ENCODE data around the gene LIMCH1.

Gene LIMCH1

DNA sequence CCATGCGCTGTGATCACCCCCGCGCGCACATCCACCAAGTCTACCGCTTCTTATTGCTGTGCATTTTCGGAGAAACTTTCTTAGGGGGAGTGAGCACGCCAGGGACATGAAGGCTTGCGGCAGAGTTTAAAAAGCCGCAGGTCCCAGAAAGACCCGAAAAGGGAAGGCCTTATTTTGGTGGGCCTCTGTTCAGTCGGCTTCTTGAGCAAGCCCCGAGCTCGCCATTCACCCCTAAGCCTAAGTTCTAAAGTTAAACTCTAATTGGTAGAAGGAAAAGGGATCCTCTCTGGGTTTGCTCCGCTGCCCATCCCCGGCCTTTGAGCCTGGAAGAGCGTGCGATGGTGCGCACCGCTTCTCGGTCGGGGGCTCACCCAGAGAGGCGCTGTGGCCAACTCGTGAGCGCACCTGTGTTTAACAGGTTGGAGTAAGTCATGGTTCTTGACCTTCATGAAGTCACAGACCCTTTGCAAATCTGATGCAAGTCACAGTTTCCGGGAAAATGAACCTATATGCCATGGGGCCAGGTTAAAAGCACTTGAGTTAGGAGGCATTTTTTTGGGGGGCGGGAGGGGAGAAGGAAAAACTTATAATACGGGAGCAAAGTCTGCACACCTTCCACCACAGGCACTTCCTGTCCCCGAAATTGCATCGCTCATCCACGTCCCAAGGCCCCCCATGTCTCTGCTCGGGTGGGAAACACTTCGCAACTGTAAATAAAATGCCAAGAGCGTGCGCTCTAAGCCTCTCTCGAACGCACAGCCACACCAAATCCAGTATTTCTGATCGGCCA, 208.7 kb downstream of the LIMCH1 start:
- peaks cover 5 to 92% of the 10 kb centered on the region in 2 donors for H3K27me3 ChIP-seq
- H3K4me1 ChIP-seq: peaks cover 0 to 33% (median 12%) of the 10 kb centered on the region in 4 donors
- no peak for DNase-seq
- intact Hi-C loops (cut with DNase I; ENCODE audit: low total_unique reads): no loop called here
- H3K9me3 ChIP-seq: peaks cover 0 to 9% (median 5%) of the 10 kb centered on the region in 3 donors
- TF ChIP-seq, protein P1, sequence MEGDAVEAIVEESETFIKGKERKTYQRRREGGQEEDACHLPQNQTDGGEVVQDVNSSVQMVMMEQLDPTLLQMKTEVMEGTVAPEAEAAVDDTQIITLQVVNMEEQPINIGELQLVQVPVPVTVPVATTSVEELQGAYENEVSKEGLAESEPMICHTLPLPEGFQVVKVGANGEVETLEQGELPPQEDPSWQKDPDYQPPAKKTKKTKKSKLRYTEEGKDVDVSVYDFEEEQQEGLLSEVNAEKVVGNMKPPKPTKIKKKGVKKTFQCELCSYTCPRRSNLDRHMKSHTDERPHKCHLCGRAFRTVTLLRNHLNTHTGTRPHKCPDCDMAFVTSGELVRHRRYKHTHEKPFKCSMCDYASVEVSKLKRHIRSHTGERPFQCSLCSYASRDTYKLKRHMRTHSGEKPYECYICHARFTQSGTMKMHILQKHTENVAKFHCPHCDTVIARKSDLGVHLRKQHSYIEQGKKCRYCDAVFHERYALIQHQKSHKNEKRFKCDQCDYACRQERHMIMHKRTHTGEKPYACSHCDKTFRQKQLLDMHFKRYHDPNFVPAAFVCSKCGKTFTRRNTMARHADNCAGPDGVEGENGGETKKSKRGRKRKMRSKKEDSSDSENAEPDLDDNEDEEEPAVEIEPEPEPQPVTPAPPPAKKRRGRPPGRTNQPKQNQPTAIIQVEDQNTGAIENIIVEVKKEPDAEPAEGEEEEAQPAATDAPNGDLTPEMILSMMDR (IDR thresholded peaks at IDR 0.05): no peak
- H3K36me3 ChIP-seq: no peaks in the 10 kb centered on the region
- no peak overlapping the region for H3K4me3 ChIP-seq
- no peak overlapping the region for H3K27ac ChIP-seq

DNA sequence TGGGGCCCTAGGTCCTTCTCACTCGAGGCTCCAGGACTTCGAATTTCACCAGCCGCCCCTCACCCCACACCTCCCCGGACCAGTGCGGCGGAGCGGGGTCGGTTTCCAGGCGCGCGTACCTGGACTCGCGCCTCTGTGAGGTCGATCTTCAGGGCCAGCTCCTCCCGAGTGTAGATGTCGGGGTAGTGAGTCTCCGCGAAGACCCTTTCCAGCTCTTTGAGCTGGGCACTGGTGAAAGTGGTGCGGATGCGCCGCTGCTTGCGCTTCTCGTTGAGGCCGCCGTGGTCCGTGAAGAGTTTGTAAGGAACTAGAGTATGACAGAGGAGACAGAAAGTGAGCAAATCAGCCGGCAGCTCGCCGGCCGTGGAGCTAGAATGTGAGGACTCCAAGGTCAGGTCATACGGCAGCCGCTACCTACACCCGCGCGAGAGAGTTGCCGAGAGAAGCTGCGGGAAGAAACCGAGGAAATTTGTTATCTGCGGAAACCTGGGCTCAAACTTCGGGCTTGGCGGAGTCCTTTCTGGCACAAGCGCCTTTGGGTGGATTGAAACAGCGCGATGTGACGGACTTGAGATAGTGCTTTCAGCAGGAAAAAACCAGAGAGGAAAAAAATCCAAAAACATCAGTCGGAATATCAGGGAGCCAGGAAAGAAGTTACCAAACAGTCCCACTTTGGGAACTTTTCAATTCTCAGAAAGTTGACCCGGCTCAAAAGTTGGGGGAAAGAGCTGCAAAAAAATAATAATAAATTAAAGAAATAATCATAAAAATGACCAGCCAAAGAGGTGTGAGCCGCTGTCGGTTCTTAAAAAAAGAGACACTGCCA, 209.5 kb downstream of the LIMCH1 start:
- intact Hi-C loops (cut with DNase I; ENCODE audit: low total_unique reads): no loop called here
- no peaks in the 10 kb centered on the region for H3K36me3 ChIP-seq
- H3K27me3 ChIP-seq: peaks cover 5 to 90% of the 10 kb centered on the region in 2 donors
- H3K4me3 ChIP-seq: no peak overlapping the region
- DNase-seq: no peak
- peaks cover 0 to 35% (median 14%) of the 10 kb centered on the region in 4 donors for H3K4me1 ChIP-seq
- no peak overlapping the region for H3K27ac ChIP-seq
- H3K9me3 ChIP-seq: peaks cover 0 to 9% (median 5%) of the 10 kb centered on the region in 3 donors
- TF ChIP-seq, protein P1 (IDR thresholded peaks at IDR 0.05): no peak

DNA sequence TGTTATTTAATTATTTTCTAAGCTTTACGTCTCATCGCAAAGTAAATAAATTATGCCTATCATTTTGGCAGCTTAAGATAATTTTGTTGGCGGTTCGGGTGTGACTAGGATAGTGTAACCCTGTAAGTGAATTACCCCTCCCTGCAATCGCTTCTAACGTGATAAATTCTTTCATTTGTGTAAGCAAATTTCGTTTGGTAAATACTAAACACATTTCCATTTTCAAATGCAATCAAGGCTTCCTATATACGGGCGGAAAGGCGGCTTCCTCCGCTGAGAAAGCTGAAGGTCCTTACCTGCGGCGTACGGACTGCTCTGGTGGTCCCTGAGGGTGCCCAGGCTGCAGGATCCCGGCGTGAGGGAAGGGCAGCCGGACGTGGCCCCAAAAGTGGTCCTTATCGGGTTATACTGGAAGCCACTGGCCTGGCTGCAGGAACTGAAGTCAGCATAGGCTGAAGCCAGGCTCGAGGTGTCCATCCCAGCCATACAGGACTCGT, 210.2 kb downstream of the LIMCH1 start:
- H3K27ac ChIP-seq: no peak overlapping the region
- TF ChIP-seq, protein P1 (IDR thresholded peaks at IDR 0.05): no peak
- no peak for DNase-seq

DNA sequence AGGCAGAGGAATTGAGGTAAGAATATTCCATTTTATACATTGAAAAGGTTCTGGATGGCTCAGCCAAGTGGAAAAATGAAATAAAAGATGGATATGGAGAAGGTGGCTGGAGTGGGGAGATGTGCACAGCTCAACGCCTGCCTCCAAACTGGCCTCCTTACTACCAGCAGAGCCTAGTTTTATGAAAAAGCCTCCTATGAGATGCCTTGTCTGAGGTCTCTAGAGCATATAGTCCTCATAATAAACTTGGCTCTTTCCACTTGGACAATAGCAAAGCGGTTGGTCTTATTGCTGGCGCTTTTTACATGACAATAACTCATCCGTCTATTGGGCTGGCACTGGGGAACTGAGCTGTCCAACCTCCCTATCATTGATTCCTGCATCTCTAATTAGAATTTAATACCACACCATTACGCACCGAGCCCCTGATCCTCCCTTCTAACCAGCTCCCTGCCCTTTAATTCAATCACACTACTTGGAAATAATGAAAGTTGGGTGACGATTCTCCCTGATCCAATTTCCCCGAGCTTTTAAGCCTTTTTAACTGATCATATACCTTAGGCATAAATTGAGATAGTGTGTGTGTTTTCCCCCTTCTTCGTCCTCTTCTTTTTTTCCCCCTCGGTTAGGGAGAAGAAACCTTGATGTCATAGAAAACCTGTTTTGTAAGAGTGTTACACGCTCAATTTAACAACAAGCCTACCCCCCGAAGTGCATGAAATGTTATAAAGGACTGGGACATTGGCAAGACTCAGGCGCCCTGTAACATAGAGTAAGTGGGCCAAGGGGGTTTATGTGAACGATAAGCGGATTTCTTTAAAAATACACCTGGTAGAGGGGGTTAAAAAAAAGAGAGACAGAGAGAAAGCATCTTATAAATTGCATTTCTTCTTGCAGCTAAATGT, 210.9 kb downstream of the LIMCH1 start, which contains the start of gene PHOX2B:
Gene PHOX2B (minus strand): TSS at position 155 of the 905 bp plus-strand sequence. CDS start 115 bp downstream, at position 40.
- TF ChIP-seq, protein P1 (IDR thresholded peaks at IDR 0.05): no peak
- peaks cover 0 to 9% (median 5%) of the 10 kb centered on the region in 3 donors for H3K9me3 ChIP-seq
- no peak within 1 kb of the TSS for H3K27ac ChIP-seq
- H3K36me3 ChIP-seq: no peaks in the 10 kb centered on the region
- no peak within 1 kb of the TSS for H3K4me3 ChIP-seq
- peaks cover 0 to 35% (median 14%) of the 10 kb centered on the region in 4 donors for H3K4me1 ChIP-seq
- intact Hi-C loops (cut with DNase I; ENCODE audit: low total_unique reads): no loop called here
- H3K27me3 ChIP-seq: peaks cover 5 to 86% of the 10 kb centered on the region in 2 donors
- no peak for DNase-seq

More for the DNA sequence above, 210.2 kb downstream of the LIMCH1 start:
- H3K4me1 ChIP-seq: peaks cover 0 to 35% (median 14%) of the 10 kb centered on the region in 4 donors
- intact Hi-C loops (cut with DNase I; ENCODE audit: low total_unique reads): no loop called here
- peaks cover 0 to 9% (median 5%) of the 10 kb centered on the region in 3 donors for H3K9me3 ChIP-seq
- H3K36me3 ChIP-seq: no peaks in the 10 kb centered on the region
- peaks cover 5 to 87% of the 10 kb centered on the region in 2 donors for H3K27me3 ChIP-seq
- no peak overlapping the region for H3K4me3 ChIP-seq

DNA sequence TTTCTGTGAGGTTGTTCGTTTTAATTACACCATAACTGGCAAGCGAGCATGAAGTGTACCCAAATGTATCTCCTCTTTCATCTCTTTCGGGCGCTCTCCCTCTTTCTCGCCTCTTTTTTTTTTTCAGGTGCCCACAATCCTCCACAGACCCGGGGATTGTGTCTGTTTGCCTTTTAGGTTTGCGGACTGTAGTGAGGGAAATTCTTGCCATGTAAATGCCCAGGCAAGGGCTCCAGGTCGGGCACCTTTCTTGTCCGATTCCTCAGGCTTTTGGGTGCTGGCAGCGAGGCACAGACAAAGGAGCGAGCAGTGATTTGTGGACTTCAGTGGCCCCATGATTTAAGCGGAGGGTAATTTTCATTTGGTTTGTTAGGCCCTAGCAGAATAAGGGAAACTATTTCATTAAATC, 211.7 kb downstream of the LIMCH1 start:
- intact Hi-C loops (cut with DNase I; ENCODE audit: low total_unique reads): no loop called here
- Histone ChIP-seq H3K27me3 (peaks cover 5 to 88% of the 10 kb centered on the region in 2 donors), H3K4me3 (no peak overlapping the region), H3K4me1 (peaks cover 0 to 35% (median 14%) of the 10 kb centered on the region in 4 donors), H3K9me3 (peaks cover 0 to 9% (median 5%) of the 10 kb centered on the region in 3 donors), H3K36me3 (no peaks in the 10 kb centered on the region), H3K27ac (no peak overlapping the region)
- DNase-seq: no peak
- TF ChIP-seq, protein P1 (IDR thresholded peaks at IDR 0.05): no peak

Measured in tibial artery (tissue), 4 donors.